HUES6 (cell line): ENCODE measurements around the gene CDKN2B-AS1.

Experiments used
- H3K27ac ChIP-seq: 2 replicates; pipeline ENCODE4 v1.7.0; 2013; ENCODE audit warnings: low read depth, mild to moderate bottlenecking, low read length, inconsistent platforms
- H3K27me3 ChIP-seq: 2 replicates; pipeline ENCODE4 v1.6.1; 2013; ENCODE audit warnings: low read length; ENCODE audit not compliant: control insufficient read depth, insufficient read depth
- H3K36me3 ChIP-seq: 2 replicates; pipeline ENCODE4 v1.6.1; 2013; ENCODE audit warnings: low read length; ENCODE audit not compliant: control insufficient read depth, insufficient read depth
- H3K4me1 ChIP-seq: 2 replicates; pipeline ENCODE4 v1.6.1; 2013; ENCODE audit warnings: low read length; ENCODE audit not compliant: control insufficient read depth, insufficient read depth
- H3K4me3 ChIP-seq: 2 replicates; pipeline ENCODE4 v1.5.1; 2013; ENCODE audit warnings: low read depth, low read length
- H3K9ac ChIP-seq: one replicate; pipeline ENCODE4 v1.6.1; 2013; ENCODE audit warnings: mild to moderate bottlenecking, low read length
- H3K9me3 ChIP-seq: 2 replicates; pipeline ENCODE4 v1.6.1; 2013; ENCODE audit warnings: low read depth, low read length; ENCODE audit not compliant: control insufficient read depth, insufficient read depth

Gene CDKN2B-AS1

GRCh38 chr9:22036866-22037626 is 42.5 kb downstream of the CDKN2B-AS1 start:
- Histone ChIP-seq H3K27me3 (no peaks in the 10 kb centered on the region), H3K36me3 (no peaks in the 10 kb centered on the region), H3K9ac (no peak overlapping the region), H3K4me1 (0 out of 2 replicates have a peak, but pooled peaks cover 2% of the 10 kb centered on the region), H3K27ac (no peak overlapping the region), H3K9me3 (no peaks in the 10 kb centered on the region), H3K4me3 (no peak overlapping the region)

- H3K9me3 ChIP-seq, result no peaks in the 10 kb centered on the region
- no peaks in the 10 kb centered on the region for H3K36me3 ChIP-seq
- no peak overlapping the region for H3K9ac ChIP-seq
- no peaks in the 10 kb centered on the region for H3K27me3 ChIP-seq
- H3K27ac ChIP-seq, result no peak overlapping the region
- H3K4me3 ChIP-seq, result no peak overlapping the region
- 0 out of 2 replicates have a peak, but pooled peaks cover 2% of the 10 kb centered on the region for H3K4me1 ChIP-seq
Observed at GRCh38 chr9:22037954-22038690, 43.5 kb downstream of the CDKN2B-AS1 start.

GRCh38 chr9:22039258-22039657 is 44.7 kb downstream of the CDKN2B-AS1 start:
- Histone ChIP-seq H3K4me3 (no peak overlapping the region), H3K27me3 (no peaks in the 10 kb centered on the region), H3K36me3 (no peaks in the 10 kb centered on the region), H3K4me1 (0 out of 2 replicates have a peak, but pooled peaks cover 2% of the 10 kb centered on the region), H3K27ac (no peak overlapping the region), H3K9ac (no peak overlapping the region), H3K9me3 (no peaks in the 10 kb centered on the region)

- no peaks in the 10 kb centered on the region for H3K27me3 ChIP-seq
- 0 out of 2 replicates have a peak, but pooled peaks cover 2% of the 10 kb centered on the region for H3K4me1 ChIP-seq
- no peaks in the 10 kb centered on the region for H3K36me3 ChIP-seq
- no peaks in the 10 kb centered on the region for H3K9me3 ChIP-seq
- H3K27ac ChIP-seq, result no peak overlapping the region
- no peak overlapping the region for H3K9ac ChIP-seq
- no peak overlapping the region for H3K4me3 ChIP-seq
Observed at GRCh38 chr9:22040760-22041159, 46.2 kb downstream of the CDKN2B-AS1 start.

- Histone ChIP-seq H3K9ac (no peak overlapping the region), H3K36me3 (no peaks in the 10 kb centered on the region), H3K27me3 (no peaks in the 10 kb centered on the region), H3K4me3 (no peak overlapping the region), H3K9me3 (no peaks in the 10 kb centered on the region), H3K27ac (no peak overlapping the region), H3K4me1 (0 out of 2 replicates have a peak, but pooled peaks cover 2% of the 10 kb centered on the region)
Observed at GRCh38 chr9:22041344-22041743, 46.8 kb downstream of the CDKN2B-AS1 start.

GRCh38 chr9:22041775-22042174 is 47.2 kb downstream of the CDKN2B-AS1 start:
- H3K27ac ChIP-seq, result no peak overlapping the region
- H3K4me1 ChIP-seq, result 0 out of 2 replicates have a peak, but pooled peaks cover 2% of the 10 kb centered on the region
- no peaks in the 10 kb centered on the region for H3K36me3 ChIP-seq
- H3K9ac ChIP-seq, result no peak overlapping the region
- H3K27me3 ChIP-seq, result no peaks in the 10 kb centered on the region
- no peak overlapping the region for H3K4me3 ChIP-seq
- H3K9me3 ChIP-seq, result no peaks in the 10 kb centered on the region

- no peak overlapping the region for H3K27ac ChIP-seq
- no peak overlapping the region for H3K9ac ChIP-seq
- H3K36me3 ChIP-seq, result no peaks in the 10 kb centered on the region
- no peaks in the 10 kb centered on the region for H3K9me3 ChIP-seq
- H3K4me1 ChIP-seq, result 0 out of 2 replicates have a peak, but pooled peaks cover 2% of the 10 kb centered on the region
- no peak overlapping the region for H3K4me3 ChIP-seq
- no peaks in the 10 kb centered on the region for H3K27me3 ChIP-seq
Observed at GRCh38 chr9:22043928-22044327, 49.3 kb downstream of the CDKN2B-AS1 start.

- Histone ChIP-seq H3K4me1 (0 out of 2 replicates have a peak, but pooled peaks cover 2% of the 10 kb centered on the region), H3K27ac (no peak overlapping the region), H3K27me3 (no peaks in the 10 kb centered on the region), H3K36me3 (no peaks in the 10 kb centered on the region), H3K9me3 (no peaks in the 10 kb centered on the region), H3K9ac (no peak overlapping the region), H3K4me3 (no peak overlapping the region)
Observed at GRCh38 chr9:22044583-22044982, 50.0 kb downstream of the CDKN2B-AS1 start.

- no peaks in the 10 kb centered on the region for H3K36me3 ChIP-seq
- H3K4me1 ChIP-seq, result 0 out of 2 replicates have a peak, but pooled peaks cover 2% of the 10 kb centered on the region
- H3K27ac ChIP-seq, result no peak overlapping the region
Observed at GRCh38 chr9:22045423-22045822, 50.8 kb downstream of the CDKN2B-AS1 start.

GRCh38 chr9:22046243-22046885 is 51.8 kb downstream of the CDKN2B-AS1 start:
- Histone ChIP-seq H3K27me3 (no peaks in the 10 kb centered on the region), H3K9me3 (no peaks in the 10 kb centered on the region), H3K4me3 (no peak overlapping the region), H3K27ac (no peak overlapping the region), H3K36me3 (no peaks in the 10 kb centered on the region), H3K4me1 (peaks cover 6% of the 10 kb centered on the region; the same call in 1 of the 2 replicates), H3K9ac (no peak overlapping the region)

More at GRCh38 chr9:22045423-22045822, 50.8 kb downstream of the CDKN2B-AS1 start:
- no peaks in the 10 kb centered on the region for H3K9me3 ChIP-seq
- no peaks in the 10 kb centered on the region for H3K27me3 ChIP-seq
- H3K4me3 ChIP-seq, result no peak overlapping the region
- H3K9ac ChIP-seq, result no peak overlapping the region
